Suprapubic skin (tissue), 4 donors: ENCODE data around the gene KIAA0319L. TPM values are rescaled to one million over a fixed set of nuclear protein-coding genes. Genes with fewer than 3 reads are reported as not detected.

Source experiments
- DNase-seq, 2 donors: peaks; one replicate each; pipeline ENCODE4 v3.0.0-alpha.2; 2019; ENCODE audit warnings: low spot score in 2 of 2
- H3K27ac ChIP-seq: fragments of 200-600 bp; sonication (generic); one replicate; pipeline ENCODE4 v1.5.1; 2019
- H3K27me3 ChIP-seq: fragments of 200-600 bp; sonication (generic); one replicate; pipeline ENCODE4 v1.5.1; 2019
- H3K36me3 ChIP-seq: fragments of 200-600 bp; sonication (generic); one replicate; pipeline ENCODE4 v1.5.1; 2019
- H3K4me1 ChIP-seq: fragments of 200-600 bp; sonication (generic); one replicate; pipeline ENCODE4 v1.5.1; 2019
- H3K4me3 ChIP-seq: fragments of 200-600 bp; sonication (generic); one replicate; pipeline ENCODE4 v1.5.1; 2019; ENCODE audit warnings: mild to moderate bottlenecking
- H3K9me3 ChIP-seq: fragments of 200-600 bp; sonication (generic); one replicate; pipeline ENCODE4 v1.5.1; 2019
- EP300 ChIP-seq: sonication (generic); formaldehyde crosslinking; IDR thresholded peaks from one replicate; pipeline ENCODE4 v1.6.1; 2017; ENCODE audit warnings: antibody characterized with exemption
- POLR2A ChIP-seq, 2 donors: fragments of 450-650 bp; IDR thresholded peaks; one replicate each; pipeline ENCODE4 v1.6.1; 2017; ENCODE audit warnings: antibody characterized with exemption in 2 of 2, mild to moderate bottlenecking in 2 of 2, moderate library complexity in 2 of 2
- POLR2AphosphoS5 ChIP-seq, 3 donors: sonication (generic); formaldehyde crosslinking; IDR thresholded peaks; one replicate each; pipeline ENCODE4 v1.6.1; 2017; ENCODE audit warnings: antibody characterized with exemption in 3 of 3
- WGBS: methylation state at CpG from one replicate; pipeline ENCODE4 v1.1.5; 2018; 5-methylcytosine and 5-hydroxymethylcytosine counted together
- total RNA-seq, 4 donors: library from RNA; depleted of rRNA; stranded (reverse); fragments of >200 nt; gene quantifications; one replicate each; pipeline ENCODE4 v1.1.0, GENCODE V29; 2016
- TF ChIP-seq, protein P1 (sequence below), 2 donors: fragments of 200-600 bp in 1 of 2; fragments of 450-650 bp in 1 of 2; sonication (generic) in 1 of 2; IDR thresholded peaks; one replicate each; pipeline ENCODE4 v1.5.1; 2016 to 2019; ENCODE audit warnings: antibody characterized with exemption in 2 of 2, mild to moderate bottlenecking in 1 of 2, moderate library complexity in 1 of 2

KIAA0319L gene
- total RNA-seq, 4 donors from 2014 or later: 52.1 to 124 (median 83.5) TPM

DNA sequence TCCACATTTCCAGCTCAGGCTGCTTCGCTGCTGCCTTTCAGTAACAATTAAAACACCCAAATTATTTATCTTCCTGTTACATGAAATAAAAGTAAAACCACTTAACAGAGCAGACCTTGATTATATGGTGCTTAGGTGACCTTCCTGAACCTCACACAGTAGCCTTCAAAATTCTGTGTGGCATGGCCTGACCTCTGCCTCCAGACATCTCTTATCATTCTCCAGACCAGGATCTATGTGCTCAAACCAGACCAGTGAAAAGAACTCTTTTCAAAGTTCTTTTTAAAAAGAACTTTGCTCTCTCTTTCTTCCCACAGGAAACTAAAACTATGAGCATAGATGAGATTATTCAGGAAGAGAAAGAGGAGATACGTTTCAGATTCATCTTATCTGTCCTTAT, 37.8 kb downstream of the KIAA0319L start:
- WGBS: 75% methylated on average over 2 of the region's 2 CpGs
- TF ChIP-seq POLR2AphosphoS5 (IDR thresholded peaks at IDR 0.05) (no peak), EP300 (no peak), POLR2A (IDR thresholded peaks at IDR 0.05) (no peak)
- TF ChIP-seq, protein P1, sequence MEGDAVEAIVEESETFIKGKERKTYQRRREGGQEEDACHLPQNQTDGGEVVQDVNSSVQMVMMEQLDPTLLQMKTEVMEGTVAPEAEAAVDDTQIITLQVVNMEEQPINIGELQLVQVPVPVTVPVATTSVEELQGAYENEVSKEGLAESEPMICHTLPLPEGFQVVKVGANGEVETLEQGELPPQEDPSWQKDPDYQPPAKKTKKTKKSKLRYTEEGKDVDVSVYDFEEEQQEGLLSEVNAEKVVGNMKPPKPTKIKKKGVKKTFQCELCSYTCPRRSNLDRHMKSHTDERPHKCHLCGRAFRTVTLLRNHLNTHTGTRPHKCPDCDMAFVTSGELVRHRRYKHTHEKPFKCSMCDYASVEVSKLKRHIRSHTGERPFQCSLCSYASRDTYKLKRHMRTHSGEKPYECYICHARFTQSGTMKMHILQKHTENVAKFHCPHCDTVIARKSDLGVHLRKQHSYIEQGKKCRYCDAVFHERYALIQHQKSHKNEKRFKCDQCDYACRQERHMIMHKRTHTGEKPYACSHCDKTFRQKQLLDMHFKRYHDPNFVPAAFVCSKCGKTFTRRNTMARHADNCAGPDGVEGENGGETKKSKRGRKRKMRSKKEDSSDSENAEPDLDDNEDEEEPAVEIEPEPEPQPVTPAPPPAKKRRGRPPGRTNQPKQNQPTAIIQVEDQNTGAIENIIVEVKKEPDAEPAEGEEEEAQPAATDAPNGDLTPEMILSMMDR (IDR thresholded peaks at IDR 0.05): no peak
- Histone ChIP-seq H3K4me3 (no peak overlapping the region), H3K27me3 (no peaks in the 10 kb centered on the region), H3K4me1 (no peaks in the 10 kb centered on the region), H3K9me3 (peaks cover 10% of the 10 kb centered on the region), H3K27ac (no peak overlapping the region), H3K36me3 (no peaks in the 10 kb centered on the region)
- no peak for DNase-seq

DNA sequence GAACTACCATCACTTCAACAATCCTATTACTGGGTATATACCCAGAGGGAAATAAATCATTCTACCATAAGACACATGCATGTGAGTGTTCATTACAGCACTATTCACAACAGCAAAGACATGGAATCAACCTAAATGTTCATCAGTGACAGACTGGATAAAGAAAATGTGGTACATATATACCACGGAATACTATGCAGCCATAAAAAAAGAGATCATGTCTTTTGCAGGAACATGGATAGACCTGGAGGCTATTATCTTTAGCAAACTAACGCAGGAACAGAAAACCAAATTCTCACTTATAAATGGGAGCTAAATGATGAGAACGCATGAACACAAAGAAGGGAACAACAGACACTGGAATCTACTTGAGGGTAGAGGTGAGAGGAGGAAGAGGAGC, 39.0 kb downstream of the KIAA0319L start:
- 97% methylated on average over 3 of the region's 3 CpGs for WGBS
- Histone ChIP-seq H3K9me3 (peaks cover 10% of the 10 kb centered on the region), H3K36me3 (no peaks in the 10 kb centered on the region), H3K27ac (no peak overlapping the region), H3K4me1 (no peaks in the 10 kb centered on the region), H3K4me3 (no peak overlapping the region), H3K27me3 (no peaks in the 10 kb centered on the region)
- TF ChIP-seq EP300: no peak
- no peak for TF ChIP-seq POLR2A (IDR thresholded peaks at IDR 0.05)
- TF ChIP-seq, protein P1 (IDR thresholded peaks at IDR 0.05): no peak
- TF ChIP-seq POLR2AphosphoS5 (IDR thresholded peaks at IDR 0.05): no peak
- no peak for DNase-seq

DNA sequence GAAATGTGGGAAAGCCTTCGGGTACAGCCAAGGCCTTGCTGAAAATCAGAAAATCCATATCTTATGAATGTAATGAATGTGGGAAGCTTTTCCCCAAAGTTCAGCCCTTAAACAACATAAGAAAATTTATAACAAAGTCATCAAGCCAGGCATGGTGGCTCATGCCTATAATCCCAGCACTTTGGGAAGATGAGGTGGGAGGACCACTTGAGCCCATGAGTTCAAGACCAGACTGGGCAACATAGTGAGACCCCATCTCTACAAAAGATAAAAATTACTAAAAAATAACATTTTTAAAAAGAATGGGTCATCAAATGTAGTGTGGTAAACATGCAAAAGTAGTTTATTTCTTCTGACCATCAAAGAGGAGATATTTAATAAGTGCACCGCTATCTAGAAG, 45.9 kb downstream of the KIAA0319L start:
- WGBS: 100% methylated on average over 2 of the region's 2 CpGs
- Histone ChIP-seq H3K27ac (no peak overlapping the region), H3K36me3 (no peaks in the 10 kb centered on the region), H3K9me3 (peaks cover 4% of the 10 kb centered on the region), H3K4me1 (peaks cover 21% of the 10 kb centered on the region), H3K27me3 (no peaks in the 10 kb centered on the region), H3K4me3 (no peak overlapping the region)
- DNase-seq: no peak
- TF ChIP-seq POLR2AphosphoS5 (IDR thresholded peaks at IDR 0.05) (no peak), POLR2A (IDR thresholded peaks at IDR 0.05) (no peak), EP300 (no peak)
- TF ChIP-seq, protein P1 (IDR thresholded peaks at IDR 0.05): no peak

DNA sequence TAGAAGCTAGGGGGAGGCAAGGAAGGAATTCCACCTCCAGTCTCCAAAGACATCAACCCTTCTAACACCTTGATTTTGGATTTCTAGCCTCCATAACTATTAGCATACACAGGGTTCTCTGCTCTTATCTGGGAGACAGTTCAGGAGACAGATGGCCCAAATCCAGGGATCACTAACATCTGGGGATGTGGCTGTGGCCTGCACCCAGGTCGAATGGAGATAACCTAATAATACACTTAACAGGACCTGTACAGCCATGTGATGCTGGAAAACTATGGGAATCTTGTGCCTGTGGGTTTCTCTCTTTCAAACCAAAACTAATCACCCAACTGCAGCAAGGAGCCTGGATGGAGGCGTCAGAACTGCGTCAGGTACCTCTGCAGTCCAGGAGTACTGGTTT, 47.6 kb downstream of the KIAA0319L start:
- H3K9me3 ChIP-seq: no peaks in the 10 kb centered on the region
- H3K4me1 ChIP-seq: peaks cover 30% of the 10 kb centered on the region
- no peak for DNase-seq
- 85% methylated on average over 3 of the region's 3 CpGs for WGBS
- H3K27me3 ChIP-seq: no peaks in the 10 kb centered on the region
- H3K36me3 ChIP-seq: no peaks in the 10 kb centered on the region
- TF ChIP-seq POLR2AphosphoS5 (IDR thresholded peaks at IDR 0.05): no peak
- no peak for TF ChIP-seq EP300
- no peak for TF ChIP-seq POLR2A (IDR thresholded peaks at IDR 0.05)
- TF ChIP-seq, protein P1 (IDR thresholded peaks at IDR 0.05): no peak
- H3K4me3 ChIP-seq: no peak overlapping the region
- H3K27ac ChIP-seq: no peak overlapping the region

DNA sequence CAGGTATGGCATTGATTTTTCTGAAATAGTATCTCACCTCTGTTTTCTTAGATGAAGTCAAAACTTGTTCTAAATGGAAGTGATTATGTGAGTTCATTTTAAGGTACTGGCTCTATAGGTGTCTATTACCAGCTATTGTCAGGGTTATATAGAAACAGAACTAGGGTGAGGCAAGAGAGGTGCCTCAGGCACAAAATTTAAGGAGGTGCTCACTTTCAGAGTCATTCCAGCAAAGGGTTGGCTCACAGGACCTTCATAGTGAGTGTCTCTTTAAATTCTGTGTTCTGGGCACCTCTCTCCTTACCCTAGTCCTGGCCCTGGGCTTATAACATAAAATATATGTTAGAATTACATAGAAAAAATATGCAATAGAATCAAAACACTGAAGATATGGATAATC, 49.3 kb downstream of the KIAA0319L start:
- H3K36me3 ChIP-seq: no peaks in the 10 kb centered on the region
- H3K9me3 ChIP-seq: no peaks in the 10 kb centered on the region
- no peak for TF ChIP-seq EP300
- no peak for TF ChIP-seq POLR2AphosphoS5 (IDR thresholded peaks at IDR 0.05)
- TF ChIP-seq, protein P1 (IDR thresholded peaks at IDR 0.05): no peak
- no peak for TF ChIP-seq POLR2A (IDR thresholded peaks at IDR 0.05)
- no peaks in the 10 kb centered on the region for H3K27me3 ChIP-seq
- peaks cover 30% of the 10 kb centered on the region for H3K4me1 ChIP-seq
- no peak overlapping the region for H3K4me3 ChIP-seq
- H3K27ac ChIP-seq: no peak overlapping the region
- no peak for DNase-seq
